NT2/D1 (cell line): ENCODE measurements around the gene PNMA6F.

ENCODE experiments used
- SUZ12 ChIP-seq: IDR thresholded peaks from 2 replicates; pipeline ENCODE4 v1.6.1; 2011; ENCODE audit not compliant: insufficient read length, insufficient read depth; ENCODE audit errors: extremely low read depth
- YY1 ChIP-seq: IDR thresholded peaks from 2 replicates; pipeline ENCODE4 v1.6.1; 2011; ENCODE audit not compliant: insufficient read length, insufficient read depth
- ZNF274 ChIP-seq: IDR thresholded peaks from 2 replicates; pipeline ENCODE4 v1.6.1; 2011; ENCODE audit warnings: mild to moderate bottlenecking, low read depth, low read length

DNA sequence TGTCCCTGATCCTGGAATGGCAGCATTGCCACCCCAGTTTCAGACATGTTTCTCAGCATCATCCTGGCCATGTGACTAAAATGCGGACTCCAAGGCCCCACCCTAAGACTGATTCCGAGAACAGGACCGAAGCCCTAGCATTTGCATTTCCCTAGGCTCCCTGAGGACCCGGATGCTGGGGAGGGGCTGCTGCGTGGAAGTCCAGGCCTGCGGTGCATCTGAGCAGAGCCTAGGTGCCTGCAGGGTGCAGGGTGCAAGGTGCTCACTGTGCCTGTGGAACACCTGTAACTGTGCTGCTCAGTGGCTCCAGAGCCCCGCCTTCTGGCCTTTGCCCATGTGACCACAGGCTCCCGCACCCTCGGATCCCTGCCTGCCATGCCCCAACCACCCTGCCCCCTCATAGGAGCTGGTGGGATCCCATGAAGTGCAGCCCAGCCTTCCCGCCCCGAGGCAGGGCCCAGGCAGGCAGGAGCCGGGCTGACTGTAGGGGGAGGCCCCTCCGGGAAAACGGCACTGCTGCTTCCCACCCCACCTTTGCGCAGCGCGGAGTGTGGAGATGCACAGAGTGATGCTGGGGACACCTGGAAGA, 14.9 kb downstream of the PNMA6F start:
- TF ChIP-seq YY1 = no peak
- TF ChIP-seq ZNF274 = no peak
- no peak for TF ChIP-seq SUZ12
